IPS-11a (cell line): ENCODE data around the gene KLHL21.

Experiments used
- H3K4me3 ChIP-seq: one replicate; pipeline ENCODE4 v1.5.1; 2013; ENCODE audit warnings: low read depth, low read length, control low read depth

The KLHL21 gene

GRCh38 chr1:6557597-6557996 is 45.1 kb downstream of the KLHL21 start:
- no peak overlapping the region for H3K4me3 ChIP-seq

- peak within 1 kb of the TSS; percentile 97 for H3K4me3 ChIP-seq
These were observed 47.5 kb downstream of the KLHL21 start, which contains the start of gene TAS1R1 for GRCh38 chr1:6554907-6555778. Gene TAS1R1, plus strand, starts transcription at chr1:6555307. Its CDS starts 67 bp downstream, at chr1:6555374.

DNA sequence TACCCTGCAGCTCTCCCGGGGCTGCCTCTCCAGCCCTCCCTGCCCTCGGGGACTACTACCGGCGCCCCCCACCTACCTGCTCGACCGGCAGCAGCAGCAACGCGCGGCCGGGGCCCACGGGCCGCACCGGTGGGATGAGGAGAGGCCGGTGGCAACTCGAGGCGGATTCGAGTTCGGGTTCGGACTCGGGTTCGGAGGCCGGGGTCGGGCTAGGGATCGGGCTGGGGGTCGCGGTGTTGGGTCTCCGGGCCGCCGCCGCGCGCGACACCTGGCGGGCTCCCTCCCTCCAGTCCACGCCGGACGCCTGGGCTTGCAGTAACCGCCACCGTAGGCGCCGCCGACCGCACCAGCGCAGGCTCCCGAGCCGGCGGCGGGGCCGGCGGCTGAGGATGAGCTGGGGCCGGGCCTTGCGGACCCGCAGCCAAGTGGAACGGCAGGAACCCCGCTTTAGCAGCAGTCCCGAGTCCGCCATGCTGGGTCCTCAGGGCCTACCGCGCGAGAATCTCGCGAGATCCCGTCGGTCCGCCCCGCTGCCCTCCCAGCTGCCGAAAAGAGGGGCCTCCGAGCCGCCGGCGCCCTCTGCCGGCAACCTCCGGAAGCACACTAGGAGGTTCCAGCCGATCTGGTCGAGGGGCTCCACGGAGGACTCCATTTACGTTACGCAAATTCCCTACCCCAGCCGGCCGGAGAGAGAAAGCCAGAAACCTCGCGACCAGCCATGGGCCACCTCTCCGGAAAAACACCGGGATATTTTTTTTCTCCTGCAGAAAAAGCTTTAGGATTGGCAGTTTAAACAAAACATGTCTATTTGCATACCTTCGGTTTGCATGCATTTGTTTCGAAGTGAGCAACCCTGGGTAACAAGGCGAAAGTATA is 48.4 kb downstream of the KLHL21 start, which contains the start of gene NOL9:
TSS of gene NOL9 (minus strand) at position 483 of the 876 bp plus-strand sequence. CDS start at position 472, 11 bp downstream.
- H3K4me3 ChIP-seq: peak within 1 kb of the TSS; percentile 97

GRCh38 chr1:6547301-6547700 is 55.4 kb downstream of the KLHL21 start:
- H3K4me3 ChIP-seq: no peak overlapping the region

- H3K4me3 ChIP-seq: no peak overlapping the region
These were observed 56.3 kb downstream of the KLHL21 start for GRCh38 chr1:6546326-6546725.

DNA sequence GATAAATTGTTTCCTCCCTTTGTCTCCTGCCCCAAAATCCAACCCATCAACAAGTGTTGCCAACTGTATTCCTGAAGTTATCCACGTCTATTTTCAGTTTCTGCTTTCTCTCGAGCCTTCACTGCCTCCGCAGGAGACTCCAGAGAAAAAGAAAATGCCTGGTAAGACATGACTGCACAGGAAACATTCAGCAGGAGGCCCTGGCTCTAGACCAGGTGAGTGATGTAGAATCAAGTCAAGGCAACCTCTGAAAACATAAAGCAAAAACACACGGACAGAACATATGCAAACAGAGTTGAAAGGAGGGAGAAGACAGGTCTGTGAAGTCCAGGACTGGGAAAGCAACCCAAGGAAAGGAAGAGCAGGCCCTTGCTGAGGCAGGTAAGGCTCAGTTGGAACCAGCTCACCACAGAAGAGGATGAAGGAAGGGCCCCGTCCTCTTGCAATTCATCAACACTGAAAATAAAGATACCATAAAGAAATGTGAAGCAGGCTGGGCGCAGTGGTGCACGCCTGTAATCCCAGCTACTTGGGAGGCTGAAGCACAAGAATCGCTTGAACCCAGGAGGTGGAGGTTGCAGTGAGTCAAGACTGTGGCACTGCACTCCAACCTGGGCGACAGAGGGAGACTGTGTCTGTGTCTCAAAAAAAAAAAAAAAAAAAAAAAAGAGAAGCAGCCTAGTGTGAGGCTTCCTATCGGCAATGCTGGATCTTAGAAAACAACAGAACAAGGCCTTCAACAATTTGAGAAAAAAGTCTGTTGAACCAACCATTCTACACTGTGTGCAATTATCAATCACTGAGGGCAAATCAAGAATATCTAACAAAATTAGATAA is 57.2 kb downstream of the KLHL21 start:
- H3K4me3 ChIP-seq: no peak overlapping the region

GRCh38 chr1:6544831-6545230 is 57.8 kb downstream of the KLHL21 start:
- no peak overlapping the region for H3K4me3 ChIP-seq
